Measurements from ENCODE around the gene TEX29. TPM values are rescaled to one million over a fixed set of nuclear protein-coding genes. Genes with fewer than 3 reads are reported as not detected.

Gene TEX29
- total RNA-seq (1 to 10 TPM in 2 of 4 donors, not detected in 2; 1.5 to 2.1 TPM), polyA plus RNA-seq (under 1 TPM in 1 of 3 donors, not detected in 2; 0.79 TPM)

DNA sequence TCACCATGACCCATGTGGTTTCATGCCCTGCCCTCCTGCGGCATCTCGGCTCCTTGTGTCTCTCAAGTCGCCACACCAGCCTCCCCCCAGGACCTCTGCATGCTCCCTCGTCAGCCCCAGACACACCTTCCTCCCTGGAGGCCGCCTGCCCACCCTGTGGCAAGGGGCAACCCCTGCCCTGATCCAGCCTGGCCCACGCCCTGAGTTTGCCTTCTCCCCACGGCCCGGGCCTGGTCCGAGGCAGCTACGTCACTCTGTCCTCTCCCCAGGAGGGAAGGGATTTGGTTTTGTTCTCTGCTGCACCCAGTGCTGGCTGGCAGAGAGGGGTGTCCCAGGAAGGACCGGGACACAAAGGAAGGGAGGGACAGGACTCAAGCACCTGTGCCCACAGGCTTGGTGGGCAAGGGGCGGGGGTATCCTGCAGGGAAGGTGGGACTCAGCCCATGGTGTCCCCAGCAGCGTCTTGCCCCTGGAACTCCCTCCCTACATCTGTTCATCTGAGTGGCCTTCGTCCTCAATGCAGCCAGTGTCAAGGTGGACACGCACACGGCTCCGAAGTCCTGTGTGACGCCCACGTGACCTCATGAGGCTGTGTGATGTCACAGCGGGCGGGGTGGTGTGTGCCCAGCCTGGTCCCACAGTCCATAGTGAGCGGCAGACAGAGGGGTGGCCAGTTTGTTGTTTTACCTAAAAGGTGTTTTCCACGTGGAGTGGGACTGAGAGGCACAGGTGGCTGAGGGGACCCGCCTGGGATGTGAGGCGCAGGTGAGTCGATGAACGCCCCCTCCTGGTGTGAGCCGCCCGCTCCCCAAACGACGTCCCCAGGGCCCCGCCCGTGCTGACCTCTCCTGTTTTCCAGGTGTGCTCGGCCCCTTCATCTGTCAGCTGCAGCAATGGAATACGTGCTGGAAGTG lies at the start of gene TEX29:
TSS of gene TEX29 (plus strand) at position 645 of the 914 bp plus-strand sequence. CDS start at position 894, 249 bp downstream.
- intact Hi-C loops (cut with DNase I) = no loop called here
- Histone ChIP-seq H3K27ac (no peak within 1 kb of the TSS), H3K4me1 (no peaks in the 10 kb centered on the region), H3K4me3 (no peak within 1 kb of the TSS), H3K9me3 (no peaks in the 10 kb centered on the region), H3K27me3 (no peaks in the 10 kb centered on the region), H3K36me3 (no peaks in the 10 kb centered on the region)
- DNase-seq = peak; percentile 34
- 74 to 76% methylated on average over 35 of the region's 35 CpGs for WGBS, 2 donors
- TF ChIP-seq, protein P1, sequence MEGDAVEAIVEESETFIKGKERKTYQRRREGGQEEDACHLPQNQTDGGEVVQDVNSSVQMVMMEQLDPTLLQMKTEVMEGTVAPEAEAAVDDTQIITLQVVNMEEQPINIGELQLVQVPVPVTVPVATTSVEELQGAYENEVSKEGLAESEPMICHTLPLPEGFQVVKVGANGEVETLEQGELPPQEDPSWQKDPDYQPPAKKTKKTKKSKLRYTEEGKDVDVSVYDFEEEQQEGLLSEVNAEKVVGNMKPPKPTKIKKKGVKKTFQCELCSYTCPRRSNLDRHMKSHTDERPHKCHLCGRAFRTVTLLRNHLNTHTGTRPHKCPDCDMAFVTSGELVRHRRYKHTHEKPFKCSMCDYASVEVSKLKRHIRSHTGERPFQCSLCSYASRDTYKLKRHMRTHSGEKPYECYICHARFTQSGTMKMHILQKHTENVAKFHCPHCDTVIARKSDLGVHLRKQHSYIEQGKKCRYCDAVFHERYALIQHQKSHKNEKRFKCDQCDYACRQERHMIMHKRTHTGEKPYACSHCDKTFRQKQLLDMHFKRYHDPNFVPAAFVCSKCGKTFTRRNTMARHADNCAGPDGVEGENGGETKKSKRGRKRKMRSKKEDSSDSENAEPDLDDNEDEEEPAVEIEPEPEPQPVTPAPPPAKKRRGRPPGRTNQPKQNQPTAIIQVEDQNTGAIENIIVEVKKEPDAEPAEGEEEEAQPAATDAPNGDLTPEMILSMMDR (IDR thresholded peaks at IDR 0.05) = no peak
- no peak for TF ChIP-seq EP300 (IDR thresholded peaks at IDR 0.05)
- TF ChIP-seq POLR2AphosphoS5 (IDR thresholded peaks at IDR 0.05) = no peak
- no peak for TF ChIP-seq POLR2A (IDR thresholded peaks at IDR 0.05)

DNA sequence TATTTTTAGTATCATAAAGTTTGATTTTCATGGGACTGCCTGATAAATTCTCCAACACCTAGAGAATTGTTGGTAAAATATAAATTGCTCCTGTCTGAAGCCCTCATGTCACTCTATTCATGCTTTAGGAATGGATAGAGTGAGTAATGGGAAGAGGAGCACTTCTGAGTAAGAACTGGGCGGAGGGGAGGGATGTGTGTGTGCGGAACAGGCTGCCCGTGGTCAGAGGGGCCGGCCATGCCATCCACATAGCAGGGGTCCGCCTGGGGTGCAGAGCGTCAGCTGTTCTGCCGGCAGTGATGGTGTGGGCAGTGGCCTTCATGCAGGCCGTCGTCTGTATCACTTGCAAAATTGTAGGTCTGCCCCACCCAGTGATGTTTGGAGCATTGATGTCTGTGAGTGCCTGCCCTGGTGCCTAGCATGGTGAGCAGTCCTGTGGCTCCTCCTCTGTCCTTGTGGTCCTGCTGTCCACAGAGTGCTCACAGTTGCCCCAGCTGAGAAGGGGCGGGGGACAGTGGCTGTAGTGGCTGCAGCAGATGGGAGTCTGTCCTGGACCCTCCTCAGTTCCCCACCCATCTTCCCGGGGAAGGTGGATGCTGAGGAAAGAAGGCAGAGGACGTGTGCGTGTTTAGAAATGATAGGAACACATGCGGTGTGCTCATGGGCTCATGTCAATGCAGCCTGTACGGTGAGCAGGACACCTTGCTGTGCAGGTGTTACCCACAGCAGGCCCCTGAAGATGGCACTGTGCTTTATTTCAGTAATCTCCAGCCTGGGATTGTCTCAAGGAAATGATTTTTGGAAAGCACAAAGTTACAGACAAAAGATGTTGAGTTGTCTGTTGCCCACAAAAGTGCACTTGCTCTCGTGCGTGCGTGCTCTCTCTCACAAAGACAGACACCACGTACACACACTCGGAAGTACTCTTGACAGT lies 49.4 kb upstream of the TEX29 start:
- WGBS, 2 donors = 94 to 95% methylated on average over 20 of the region's 20 CpGs
- TF ChIP-seq, protein P1 (IDR thresholded peaks at IDR 0.05) = no peak
- TF ChIP-seq POLR2AphosphoS5 (IDR thresholded peaks at IDR 0.05) (no peak), EP300 (IDR thresholded peaks at IDR 0.05) (no peak), POLR2A (IDR thresholded peaks at IDR 0.05) (no peak)
- H3K4me3 ChIP-seq = no peak overlapping the region
- H3K27ac ChIP-seq = no peak overlapping the region
- peaks cover 0 to 11% (median 5%) of the 10 kb centered on the region in 4 donors for H3K4me1 ChIP-seq
- no peak for DNase-seq
- no peaks in the 10 kb centered on the region for H3K9me3 ChIP-seq
- peaks cover 0 to 73% (median 17%) of the 10 kb centered on the region in 4 donors for H3K36me3 ChIP-seq
- no peaks in the 10 kb centered on the region for H3K27me3 ChIP-seq
- intact Hi-C loops (cut with DNase I) = no loop called here

DNA sequence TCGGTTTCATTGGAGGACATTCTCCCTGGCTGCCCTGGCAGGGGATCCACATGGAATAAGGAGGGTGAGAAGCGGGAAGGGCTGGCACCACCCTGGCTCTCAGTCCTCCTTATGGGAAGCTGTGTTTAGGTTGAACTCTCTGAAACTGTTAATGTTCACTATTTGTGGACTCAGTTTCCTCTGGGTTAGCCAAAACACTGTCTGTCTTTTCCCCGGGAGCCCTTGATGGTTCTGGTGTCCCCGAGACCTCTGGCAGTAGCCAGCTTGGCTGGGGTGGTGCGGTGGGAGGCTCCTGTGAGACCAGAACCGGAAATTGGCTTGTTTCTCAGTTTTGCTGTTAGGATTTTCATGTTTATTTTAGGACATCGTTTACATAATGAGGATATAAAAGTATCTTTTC lies 48.3 kb upstream of the TEX29 start:
- intact Hi-C loops (cut with DNase I) = no loop called here
- H3K27ac ChIP-seq = no peak overlapping the region
- 83% methylated on average over 7 of the region's 7 CpGs for WGBS, 2 donors
- H3K36me3 ChIP-seq = peaks cover 0 to 76% (median 21%) of the 10 kb centered on the region in 4 donors
- no peaks in the 10 kb centered on the region for H3K9me3 ChIP-seq
- DNase-seq = no peak
- H3K4me3 ChIP-seq = no peak overlapping the region
- no peak for TF ChIP-seq POLR2A (IDR thresholded peaks at IDR 0.05)
- TF ChIP-seq EP300 (IDR thresholded peaks at IDR 0.05) = no peak
- no peak for TF ChIP-seq POLR2AphosphoS5 (IDR thresholded peaks at IDR 0.05)
- TF ChIP-seq, protein P1 (IDR thresholded peaks at IDR 0.05) = no peak
- H3K4me1 ChIP-seq = peaks cover 0 to 11% (median 5%) of the 10 kb centered on the region in 4 donors
- no peaks in the 10 kb centered on the region for H3K27me3 ChIP-seq

DNA sequence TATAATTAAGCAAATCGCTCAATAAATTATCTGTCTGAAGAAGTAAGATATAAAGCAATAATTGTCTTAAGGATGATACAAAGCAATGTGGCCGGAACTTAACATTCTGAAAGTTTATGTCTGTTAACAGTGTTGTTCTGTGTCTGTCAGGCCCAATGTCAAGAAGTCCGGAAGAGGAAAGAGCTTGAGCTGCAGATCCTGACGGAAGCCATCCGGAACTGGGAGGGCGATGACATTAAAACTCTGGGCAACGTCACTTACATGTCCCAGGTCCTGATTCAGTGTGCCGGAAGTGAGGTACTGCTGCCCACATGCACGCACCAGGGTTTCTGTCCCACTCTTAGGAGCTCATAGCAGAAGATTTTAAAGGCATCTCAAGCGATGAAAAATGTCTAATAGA lies 45.1 kb upstream of the TEX29 start:
- H3K27ac ChIP-seq = no peak overlapping the region
- H3K4me3 ChIP-seq = no peak overlapping the region
- H3K36me3 ChIP-seq = peaks cover 0 to 74% (median 16%) of the 10 kb centered on the region in 4 donors
- H3K4me1 ChIP-seq = peaks cover 0 to 16% (median 2%) of the 10 kb centered on the region in 4 donors
- intact Hi-C loops (cut with DNase I) = no loop called here
- H3K27me3 ChIP-seq = no peaks in the 10 kb centered on the region
- WGBS, 2 donors = 92 to 96% methylated on average over 10 of the region's 10 CpGs
- TF ChIP-seq, protein P1 (IDR thresholded peaks at IDR 0.05) = no peak
- TF ChIP-seq POLR2AphosphoS5 (IDR thresholded peaks at IDR 0.05) (no peak), EP300 (IDR thresholded peaks at IDR 0.05) (no peak), POLR2A (IDR thresholded peaks at IDR 0.05) (no peak)
- no peak for DNase-seq
- no peaks in the 10 kb centered on the region for H3K9me3 ChIP-seq
